Activated naive CD8-positive, alpha-beta T cell treated with anti-CD3 and anti-CD28 coated beads for 36 hours (primary cell): ENCODE results near the gene WNK2. TPM values are rescaled to one million over a fixed set of nuclear protein-coding genes. Genes with fewer than 3 reads are reported as not detected.
A peak's percentile ranks its signal among the peaks of the same experiment; 100 is the strongest.

ENCODE experiments used
- DNase-seq: peaks from one replicate; pipeline ENCODE4 v3.0.0; 2021
- H3K27ac Mint-ChIP-seq: one replicate; pipeline ENCODE4 v1.8.0; 2022; ENCODE audit warnings: mild to moderate bottlenecking, moderate library complexity, mixed read lengths
- H3K27me3 Mint-ChIP-seq: one replicate; pipeline ENCODE4 v1.8.0; 2022; ENCODE audit warnings: mild to moderate bottlenecking, mixed read lengths
- H3K36me3 Mint-ChIP-seq: one replicate; pipeline ENCODE4 v1.8.0; 2021; ENCODE audit warnings: mild to moderate bottlenecking, mixed read lengths
- H3K4me1 Mint-ChIP-seq: one replicate; pipeline ENCODE4 v1.8.0; 2021; ENCODE audit warnings: mixed read lengths
- H3K4me3 Mint-ChIP-seq: one replicate; pipeline ENCODE4 v1.8.0; 2022; ENCODE audit warnings: mild to moderate bottlenecking, moderate library complexity, mixed read lengths
- H3K9me3 Mint-ChIP-seq: one replicate; pipeline ENCODE4 v1.8.0; 2022; ENCODE audit warnings: mixed read lengths
- total RNA-seq, 2 experiments: library from RNA; stranded (reverse); gene quantifications; one replicate each; pipeline ENCODE4 v1.2.3, GENCODE V29; 2021

The WNK2 gene
- total RNA-seq, 2 experiments from 2014 or later = 0.88 to 0.89 TPM

GRCh38 chr9:93268551-93269314 is 84.8 kb downstream of the WNK2 start:
- Mint-ChIP-seq H3K36me3 (no peaks in the 10 kb centered on the region), H3K9me3 (peaks cover 8% of the 10 kb centered on the region), H3K27me3 (peaks cover 4% of the 10 kb centered on the region), H3K27ac (no peak overlapping the region), H3K4me1 (peaks cover 15% of the 10 kb centered on the region), H3K4me3 (peak overlapping the region; percentile 42)
- peak; percentile 30 for DNase-seq

- Mint-ChIP-seq H3K4me1 (peaks cover 15% of the 10 kb centered on the region), H3K9me3 (peaks cover 8% of the 10 kb centered on the region), H3K4me3 (no peak overlapping the region), H3K27ac (no peak overlapping the region), H3K36me3 (no peaks in the 10 kb centered on the region), H3K27me3 (peaks cover 4% of the 10 kb centered on the region)
- no peak for DNase-seq
Observed at GRCh38 chr9:93270976-93271375, 87.0 kb downstream of the WNK2 start.

- no peaks in the 10 kb centered on the region for H3K4me1 Mint-ChIP-seq
- DNase-seq = no peak
- no peak overlapping the region for H3K27ac Mint-ChIP-seq
- peaks cover 6% of the 10 kb centered on the region for H3K27me3 Mint-ChIP-seq
- H3K36me3 Mint-ChIP-seq = no peaks in the 10 kb centered on the region
- no peak overlapping the region for H3K4me3 Mint-ChIP-seq
- H3K9me3 Mint-ChIP-seq = peaks cover 3% of the 10 kb centered on the region
Observed at GRCh38 chr9:93276973-93277372, 93.0 kb downstream of the WNK2 start.

- peaks cover 12% of the 10 kb centered on the region for H3K27me3 Mint-ChIP-seq
Observed at GRCh38 chr9:93278144-93278543, 94.2 kb downstream of the WNK2 start.

DNA sequence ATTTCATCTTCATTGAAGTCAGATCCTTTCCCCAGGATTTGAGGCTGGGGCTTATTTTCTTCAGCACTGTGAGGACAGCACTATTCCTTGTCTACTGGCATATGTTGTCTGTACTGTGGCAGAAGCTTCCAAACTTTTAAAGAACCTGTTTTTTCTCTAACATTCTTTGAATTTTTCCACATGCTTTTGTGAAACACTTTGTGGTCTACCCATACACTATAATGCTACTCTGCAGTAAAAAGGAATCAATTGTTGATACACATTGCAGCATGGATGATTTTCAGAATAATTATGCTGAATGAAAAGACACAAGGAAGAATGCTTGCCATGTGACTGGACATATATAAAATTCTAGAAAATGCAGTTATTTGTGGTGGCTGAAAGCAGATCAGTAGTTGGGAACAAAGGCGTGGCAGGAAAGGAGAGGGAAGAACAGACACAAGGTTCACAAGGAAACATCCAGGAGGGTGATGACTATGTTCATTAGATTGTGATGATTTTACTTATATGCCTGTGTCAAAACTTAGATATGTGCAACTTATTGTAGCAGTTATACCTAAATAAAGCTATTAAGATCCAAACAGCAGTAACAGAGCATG is 96.8 kb downstream of the WNK2 start:
- H3K27ac Mint-ChIP-seq = no peak overlapping the region
- H3K4me3 Mint-ChIP-seq = no peak overlapping the region
- no peaks in the 10 kb centered on the region for H3K4me1 Mint-ChIP-seq
- DNase-seq = no peak
- peaks cover 12% of the 10 kb centered on the region for H3K27me3 Mint-ChIP-seq
- no peaks in the 10 kb centered on the region for H3K36me3 Mint-ChIP-seq
- H3K9me3 Mint-ChIP-seq = no peaks in the 10 kb centered on the region

More at GRCh38 chr9:93278144-93278543, 94.2 kb downstream of the WNK2 start:
- H3K4me3 Mint-ChIP-seq = no peak overlapping the region
- DNase-seq = no peak
- peaks cover 3% of the 10 kb centered on the region for H3K9me3 Mint-ChIP-seq
- H3K4me1 Mint-ChIP-seq = no peaks in the 10 kb centered on the region
- H3K36me3 Mint-ChIP-seq = no peaks in the 10 kb centered on the region
- H3K27ac Mint-ChIP-seq = no peak overlapping the region

DNA sequence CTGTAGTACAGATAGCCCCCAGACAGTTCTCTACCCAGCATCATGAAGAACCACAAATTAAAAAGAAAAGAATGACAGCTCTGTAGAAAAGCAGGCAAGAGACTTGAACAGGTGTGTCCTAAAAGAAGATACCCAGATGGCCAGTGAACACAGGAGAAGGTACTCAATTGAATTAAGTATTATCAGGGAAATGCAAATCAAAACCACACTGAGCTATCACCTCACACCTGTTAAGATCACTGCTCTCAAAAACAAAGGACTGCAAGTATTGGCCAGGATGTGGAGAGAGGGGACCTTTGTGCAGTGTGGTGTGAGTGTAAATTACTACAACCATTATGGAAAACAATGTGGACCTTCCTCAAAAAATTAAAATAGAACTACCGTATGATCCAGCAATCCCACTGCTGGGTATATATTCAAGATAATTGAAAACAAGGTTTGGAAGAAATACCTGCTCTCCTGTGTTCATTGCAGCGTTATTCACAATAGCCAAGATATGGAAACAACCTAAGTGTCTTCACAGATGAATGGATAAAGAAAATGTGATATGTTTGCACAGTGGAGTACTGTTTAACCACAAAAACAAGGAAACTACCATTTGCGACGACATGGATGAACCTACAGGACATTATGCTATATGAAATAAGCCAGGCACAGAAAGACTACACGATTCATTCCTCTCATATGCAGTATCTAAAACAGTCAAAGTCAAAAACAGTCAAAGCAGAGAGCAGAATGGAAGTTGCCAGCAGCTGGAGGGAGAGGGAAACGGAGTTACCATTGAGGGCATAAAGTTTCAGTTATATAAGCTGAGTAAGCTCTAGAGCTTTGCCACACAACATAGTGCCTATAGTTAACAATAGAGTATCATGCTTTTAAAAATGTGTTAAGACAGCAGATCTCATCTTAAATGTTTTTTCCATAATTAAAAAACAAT is 102.6 kb downstream of the WNK2 start:
- H3K27me3 Mint-ChIP-seq = peaks cover 6% of the 10 kb centered on the region
- DNase-seq = no peak
- no peak overlapping the region for H3K4me3 Mint-ChIP-seq
- H3K4me1 Mint-ChIP-seq = no peaks in the 10 kb centered on the region
- no peaks in the 10 kb centered on the region for H3K9me3 Mint-ChIP-seq
- H3K36me3 Mint-ChIP-seq = no peaks in the 10 kb centered on the region
- no peak overlapping the region for H3K27ac Mint-ChIP-seq

DNA sequence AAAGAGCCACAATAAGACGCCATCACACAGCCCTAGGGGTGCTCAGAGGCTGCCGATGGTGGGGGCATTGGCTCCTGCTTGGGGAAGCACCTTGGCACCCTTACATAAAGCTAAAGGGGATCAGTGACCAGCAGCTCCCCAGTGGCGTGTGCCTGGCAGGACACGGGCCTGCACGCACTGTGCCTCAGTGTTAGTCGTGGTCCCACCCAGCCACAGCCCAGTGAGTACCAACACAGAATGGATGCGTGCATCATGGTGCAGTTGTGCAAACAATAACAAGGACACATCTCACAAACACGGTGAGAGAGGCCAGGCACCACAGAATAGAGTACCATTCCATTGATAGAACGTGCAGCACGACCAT is 103.2 kb downstream of the WNK2 start:
- Mint-ChIP-seq H3K36me3 (no peaks in the 10 kb centered on the region), H3K4me3 (no peak overlapping the region), H3K9me3 (no peaks in the 10 kb centered on the region), H3K27me3 (peaks cover 4% of the 10 kb centered on the region), H3K4me1 (no peaks in the 10 kb centered on the region), H3K27ac (no peak overlapping the region)
- no peak for DNase-seq

- no peaks in the 10 kb centered on the region for H3K27me3 Mint-ChIP-seq
- no peaks in the 10 kb centered on the region for H3K9me3 Mint-ChIP-seq
- H3K4me1 Mint-ChIP-seq = no peaks in the 10 kb centered on the region
- H3K27ac Mint-ChIP-seq = no peak overlapping the region
- no peak for DNase-seq
- H3K36me3 Mint-ChIP-seq = no peaks in the 10 kb centered on the region
- H3K4me3 Mint-ChIP-seq = no peak overlapping the region
Observed at GRCh38 chr9:93287593-93287992, 103.7 kb downstream of the WNK2 start.

- DNase-seq = no peak
- no peaks in the 10 kb centered on the region for H3K36me3 Mint-ChIP-seq
- H3K27ac Mint-ChIP-seq = no peak overlapping the region
- H3K4me3 Mint-ChIP-seq = no peak overlapping the region
- H3K27me3 Mint-ChIP-seq = no peaks in the 10 kb centered on the region
- H3K9me3 Mint-ChIP-seq = no peaks in the 10 kb centered on the region
- H3K4me1 Mint-ChIP-seq = no peaks in the 10 kb centered on the region
Observed at GRCh38 chr9:93288341-93288740, 104.4 kb downstream of the WNK2 start.

DNA sequence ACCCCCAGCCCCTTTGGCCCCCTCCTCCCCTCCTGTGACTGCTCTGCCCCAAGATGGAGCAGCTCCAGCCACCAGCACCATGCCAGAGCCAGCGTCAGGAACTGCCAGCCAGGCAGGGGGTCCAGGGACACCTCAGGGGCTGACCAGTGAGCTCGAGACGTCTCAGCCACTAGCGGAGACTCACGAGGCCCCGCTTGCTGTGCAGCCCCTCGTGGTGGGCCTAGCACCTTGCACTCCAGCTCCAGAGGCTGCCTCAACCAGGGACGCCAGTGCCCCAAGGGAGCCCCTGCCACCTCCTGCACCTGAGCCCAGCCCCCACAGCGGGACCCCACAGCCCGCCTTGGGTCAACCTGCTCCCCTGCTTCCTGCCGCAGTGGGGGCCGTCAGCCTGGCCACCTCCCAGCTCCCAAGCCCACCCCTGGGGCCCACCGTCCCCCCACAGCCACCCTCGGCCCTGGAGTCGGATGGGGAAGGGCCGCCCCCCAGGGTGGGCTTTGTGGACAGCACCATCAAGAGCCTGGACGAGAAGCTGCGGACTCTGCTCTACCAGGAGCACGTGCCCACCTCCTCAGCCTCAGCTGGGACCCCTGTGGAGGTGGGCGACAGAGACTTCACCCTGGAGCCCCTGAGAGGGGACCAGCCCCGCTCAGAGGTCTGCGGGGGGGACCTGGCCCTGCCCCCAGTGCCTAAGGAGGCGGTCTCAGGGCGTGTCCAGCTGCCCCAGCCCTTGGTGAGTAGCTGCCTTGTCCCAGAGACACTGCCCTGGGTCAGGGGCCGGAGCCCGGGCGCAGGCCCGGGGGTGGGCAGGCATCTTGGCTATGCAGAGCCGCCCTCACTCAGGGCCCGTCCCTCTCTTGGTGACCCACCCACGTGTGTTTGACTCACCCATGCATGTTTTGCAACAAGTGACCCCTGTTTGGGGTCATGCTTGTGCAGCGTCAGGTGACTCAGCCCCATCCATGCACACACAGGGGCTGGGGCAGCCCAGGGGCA is 105.2 kb downstream of the WNK2 start:
- H3K4me1 Mint-ChIP-seq = no peaks in the 10 kb centered on the region
- DNase-seq = no peak

DNA sequence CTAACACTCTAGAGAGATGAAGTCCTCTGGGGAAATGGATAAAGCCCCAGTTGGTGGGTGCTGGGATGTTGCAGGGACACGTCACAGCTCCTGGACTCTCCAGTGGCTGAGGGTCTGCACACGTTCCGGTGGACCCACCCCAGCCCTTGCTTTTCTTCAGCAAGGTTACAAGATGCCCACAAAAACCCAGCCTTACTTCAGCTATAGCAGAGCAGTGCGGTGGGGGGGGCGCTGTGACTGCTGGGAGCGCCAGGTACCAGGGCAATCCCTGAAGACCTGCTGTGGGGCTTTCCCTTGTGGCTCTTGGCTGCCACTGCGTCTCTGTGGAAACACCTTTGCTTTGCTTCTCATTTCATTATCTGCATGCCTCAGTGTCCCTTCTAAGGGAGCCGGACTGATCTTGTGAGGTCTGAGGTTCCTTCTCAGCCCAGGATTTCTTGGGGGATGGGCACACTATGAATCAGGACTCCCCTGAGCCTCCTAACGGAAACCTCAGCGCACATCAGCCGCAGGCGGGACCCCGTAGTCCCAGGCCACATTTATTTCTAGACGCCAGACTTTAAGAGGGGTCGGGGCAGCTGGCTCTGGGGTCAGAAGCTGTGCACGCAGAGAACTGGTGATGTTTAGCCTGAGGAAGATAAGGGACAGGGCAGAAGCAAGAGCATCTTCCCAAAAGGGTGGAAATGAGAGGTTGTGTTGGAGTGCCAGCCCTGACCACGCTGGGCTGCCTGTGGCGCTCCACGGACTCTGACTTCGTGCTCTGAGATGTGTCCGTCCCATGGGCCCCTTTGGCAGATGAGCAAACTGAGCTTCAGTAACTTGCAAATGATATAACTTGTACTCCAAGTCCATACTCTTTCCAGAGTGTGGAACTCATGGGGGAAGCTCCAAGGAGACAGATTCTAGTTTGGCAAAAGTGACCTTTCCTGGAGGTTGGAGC is 106.8 kb downstream of the WNK2 start:
- Mint-ChIP-seq H3K27ac (no peak overlapping the region), H3K9me3 (no peaks in the 10 kb centered on the region), H3K4me1 (no peaks in the 10 kb centered on the region), H3K27me3 (no peaks in the 10 kb centered on the region), H3K4me3 (no peak overlapping the region), H3K36me3 (no peaks in the 10 kb centered on the region)
- no peak for DNase-seq

More for the DNA sequence above, 105.2 kb downstream of the WNK2 start:
- H3K27me3 Mint-ChIP-seq = no peaks in the 10 kb centered on the region
- H3K36me3 Mint-ChIP-seq = no peaks in the 10 kb centered on the region
- no peak overlapping the region for H3K4me3 Mint-ChIP-seq
- H3K9me3 Mint-ChIP-seq = no peaks in the 10 kb centered on the region
- no peak overlapping the region for H3K27ac Mint-ChIP-seq

DNA sequence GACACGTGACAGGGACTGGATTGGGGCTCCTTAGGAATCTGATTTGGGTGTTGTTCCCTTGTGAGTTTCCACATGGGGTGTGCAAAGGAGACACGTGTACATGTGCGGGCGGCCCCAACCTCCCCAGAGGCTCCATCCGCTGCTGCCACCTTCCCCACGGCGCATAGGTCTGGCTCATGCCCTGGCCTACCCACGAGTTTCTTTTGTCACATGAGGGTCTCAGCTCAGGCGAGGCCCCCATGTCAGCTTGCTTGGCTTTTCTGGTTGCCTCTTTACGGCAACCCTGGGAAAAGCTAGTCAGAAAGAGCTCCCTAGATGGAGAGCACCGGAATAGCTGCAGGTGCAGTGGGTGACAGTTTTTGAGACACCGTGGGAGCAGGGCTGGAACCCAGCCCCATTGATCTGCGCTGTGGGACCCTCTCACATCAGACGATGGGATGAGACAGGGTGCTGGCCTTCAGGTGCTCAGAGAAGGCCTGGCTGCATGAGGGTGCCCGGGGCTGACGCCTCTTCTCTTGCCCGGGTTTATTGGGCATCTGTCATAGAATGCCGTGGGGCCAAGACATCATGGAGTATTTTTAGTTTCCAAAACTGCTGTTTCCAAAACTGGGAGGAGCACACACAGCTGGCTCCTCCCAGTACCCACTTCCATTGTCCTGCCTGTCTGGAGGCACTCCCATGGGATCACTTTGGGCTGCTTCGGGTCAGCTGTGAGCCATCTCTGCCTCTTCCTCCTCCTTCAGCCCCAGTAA is 107.8 kb downstream of the WNK2 start:
- no peak for DNase-seq
- Mint-ChIP-seq H3K4me3 (no peak overlapping the region), H3K27ac (no peak overlapping the region), H3K36me3 (no peaks in the 10 kb centered on the region), H3K4me1 (no peaks in the 10 kb centered on the region), H3K27me3 (no peaks in the 10 kb centered on the region), H3K9me3 (no peaks in the 10 kb centered on the region)

DNA sequence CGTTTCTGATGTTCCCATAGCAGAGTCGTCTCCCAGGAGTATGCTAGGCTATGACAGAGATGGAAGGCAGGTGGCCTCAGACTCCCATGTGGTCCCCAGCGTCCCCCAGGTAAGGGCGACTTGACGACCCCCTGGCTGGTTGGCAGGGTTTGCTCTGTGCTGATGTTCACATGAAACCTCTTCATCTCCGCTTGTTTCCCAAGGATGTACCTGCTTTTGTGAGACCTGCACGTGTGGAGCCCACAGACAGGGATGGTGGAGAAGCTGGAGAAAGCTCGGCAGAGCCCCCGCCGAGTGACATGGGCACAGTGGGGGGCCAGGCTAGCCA is 108.3 kb downstream of the WNK2 start:
- H3K27ac Mint-ChIP-seq = no peak overlapping the region
- H3K36me3 Mint-ChIP-seq = no peaks in the 10 kb centered on the region
- H3K4me3 Mint-ChIP-seq = no peak overlapping the region
- H3K4me1 Mint-ChIP-seq = no peaks in the 10 kb centered on the region
- H3K9me3 Mint-ChIP-seq = no peaks in the 10 kb centered on the region
- no peaks in the 10 kb centered on the region for H3K27me3 Mint-ChIP-seq
- no peak for DNase-seq
